Mucosa of rectum (tissue), 2 donors: ENCODE measurements around the gene TELO2.

Source experiments
- H3K27ac ChIP-seq, 2 donors: one replicate each; pipeline ENCODE4 v1.7.0; 2013; ENCODE audit warnings: inconsistent platforms in 2 of 2, low read depth in 2 of 2, low read length in 2 of 2
- H3K27me3 ChIP-seq, 2 donors: one replicate each; pipeline ENCODE4 v1.7.0; 2013; ENCODE audit warnings: low read length in 2 of 2; ENCODE audit not compliant: control insufficient read depth in 2 of 2, insufficient read depth in 2 of 2
- H3K36me3 ChIP-seq, 2 donors: one replicate each; pipeline ENCODE4 v1.7.0; 2013; ENCODE audit warnings: low read length in 2 of 2; ENCODE audit not compliant: control insufficient read depth in 2 of 2, insufficient read depth in 2 of 2
- H3K4me1 ChIP-seq, 2 donors: one replicate each; pipeline ENCODE4 v1.7.0; 2013; ENCODE audit warnings: low read length in 2 of 2, mild to moderate bottlenecking in 1 of 2; ENCODE audit not compliant: control insufficient read depth in 2 of 2, insufficient read depth in 2 of 2
- H3K4me3 ChIP-seq, 2 donors: one replicate each; pipeline ENCODE4 v1.7.0; 2013; ENCODE audit warnings: low read length in 2 of 2
- H3K9ac ChIP-seq, 2 donors: one replicate each; pipeline ENCODE4 v1.7.0; 2013; ENCODE audit warnings: low read length in 2 of 2, low read depth in 1 of 2, mild to moderate bottlenecking in 1 of 2
- H3K9me3 ChIP-seq, 2 donors: one replicate each; pipeline ENCODE4 v1.7.0; 2013; ENCODE audit warnings: low read length in 2 of 2; ENCODE audit not compliant: control insufficient read depth in 2 of 2
- donor health status: healthy.
- donor health status: Normal muscosa, but diverticular disease.

Gene TELO2

GRCh38 chr16:1535391-1536291 is 42.5 kb downstream of the TELO2 start:
- Histone ChIP-seq H3K36me3 (peaks cover 9 to 20% of the 10 kb centered on the region in 2 donors), H3K4me1 (peaks cover 10 to 18% of the 10 kb centered on the region in 2 donors), H3K27ac (peak overlapping the region; percentile 14 to 17), H3K4me3 (peak overlapping the region; percentile 62 to 64), H3K27me3 (no peaks in the 10 kb centered on the region), H3K9me3 (no peaks in the 10 kb centered on the region), H3K9ac (peak overlapping the region; percentile 53 to 70)

- Histone ChIP-seq H3K36me3 (peaks cover 9 to 22% of the 10 kb centered on the region in 2 donors), H3K9ac (no peak overlapping the region), H3K27me3 (no peaks in the 10 kb centered on the region), H3K4me3 (peak overlapping the region in 1 of 2 donors; percentile 64), H3K27ac (no peak overlapping the region), H3K9me3 (no peaks in the 10 kb centered on the region), H3K4me1 (peaks cover 5 to 16% of the 10 kb centered on the region in 2 donors)
Observed at GRCh38 chr16:1536601-1537000, 43.4 kb downstream of the TELO2 start.

DNA sequence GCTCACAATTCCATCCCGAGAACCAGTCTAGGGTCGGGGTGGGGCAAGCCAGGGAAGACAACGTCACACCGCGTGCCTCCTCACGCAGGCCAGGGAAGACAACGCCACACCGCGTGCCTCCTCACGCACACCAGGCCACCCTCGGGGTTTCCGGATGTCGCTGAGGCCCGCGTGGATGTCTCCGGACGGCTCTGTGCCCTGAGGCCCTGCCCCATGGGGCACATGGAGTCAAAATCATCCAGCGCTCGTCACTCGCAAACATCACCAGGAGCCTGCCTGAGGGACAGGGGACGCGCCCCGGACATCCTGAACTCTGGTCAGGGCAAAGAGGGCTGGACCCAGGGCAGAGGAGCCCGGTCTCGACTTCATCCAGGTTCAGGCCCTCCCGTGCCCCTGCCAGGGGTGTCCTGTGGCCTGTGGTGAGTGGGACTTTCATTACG is 44.0 kb downstream of the TELO2 start:
- Histone ChIP-seq H3K9me3 (no peaks in the 10 kb centered on the region), H3K36me3 (peaks cover 9 to 24% of the 10 kb centered on the region in 2 donors), H3K27me3 (no peaks in the 10 kb centered on the region), H3K4me1 (peaks cover 5 to 14% of the 10 kb centered on the region in 2 donors), H3K4me3 (no peak overlapping the region), H3K9ac (no peak overlapping the region), H3K27ac (no peak overlapping the region)

DNA sequence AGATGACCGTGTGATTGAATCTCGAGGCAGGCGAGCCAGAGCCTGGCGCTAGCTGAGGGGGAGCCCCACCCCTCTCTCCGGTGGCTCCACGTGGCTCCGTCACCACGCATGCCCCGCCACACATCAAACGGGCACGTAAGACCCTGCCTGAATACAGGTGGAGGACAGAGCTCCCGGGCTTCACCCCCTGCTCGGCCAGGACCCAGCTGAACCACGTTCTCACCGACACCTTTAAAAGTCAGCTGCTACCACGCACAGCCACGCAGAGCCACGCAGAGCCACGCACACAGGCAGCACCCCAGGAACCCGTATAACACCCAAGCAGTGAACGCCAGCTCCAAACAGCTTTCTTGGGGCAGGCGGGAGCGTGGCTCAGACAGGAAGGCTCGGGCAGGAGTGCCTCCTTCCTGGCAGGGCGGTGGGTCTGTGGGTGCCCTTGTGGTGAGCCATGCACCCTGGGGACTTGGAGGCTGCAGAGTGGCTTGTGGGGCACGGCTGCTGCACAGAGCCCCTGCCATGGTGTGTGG is 44.7 kb downstream of the TELO2 start:
- peaks cover 9 to 27% of the 10 kb centered on the region in 2 donors for H3K36me3 ChIP-seq

DNA sequence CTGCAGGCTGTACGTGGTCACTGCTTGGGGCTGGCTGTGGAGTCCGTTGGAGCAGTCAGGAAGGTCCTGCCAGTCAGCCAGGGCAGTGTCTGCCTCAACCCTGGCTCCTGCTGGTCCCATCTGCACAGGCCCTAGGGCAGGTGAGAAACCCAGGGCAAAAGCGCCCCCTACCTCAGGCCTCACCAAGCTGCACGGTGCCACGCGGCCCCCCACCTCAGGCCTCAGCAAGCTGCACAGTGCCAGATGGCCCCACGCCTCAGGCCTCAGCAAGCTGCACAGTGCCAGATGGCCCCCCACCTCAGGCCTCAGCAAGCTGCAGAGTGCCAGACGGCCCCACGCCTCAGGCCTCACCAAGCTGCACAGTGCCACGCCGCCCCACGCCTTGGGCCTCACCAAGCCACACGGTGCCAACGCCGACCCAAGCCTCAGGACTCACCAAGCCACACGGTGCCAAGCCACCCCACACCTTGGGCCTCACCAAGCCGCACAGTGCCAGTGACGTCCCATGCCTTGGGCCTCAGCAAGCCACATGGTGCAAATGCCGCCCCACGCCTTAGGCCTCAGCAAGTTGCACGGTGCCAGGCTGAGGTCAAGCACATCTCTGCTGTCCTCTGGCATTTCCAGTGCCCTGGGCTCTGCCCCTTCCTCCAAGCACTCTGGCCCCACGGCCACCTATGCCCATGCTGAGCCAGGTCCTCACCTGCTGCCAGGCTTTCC is 45.8 kb downstream of the TELO2 start:
- Histone ChIP-seq H3K4me1 (peaks cover 3 to 15% of the 10 kb centered on the region in 2 donors), H3K27me3 (no peaks in the 10 kb centered on the region), H3K4me3 (no peak overlapping the region), H3K36me3 (peaks cover 9 to 27% of the 10 kb centered on the region in 2 donors), H3K9me3 (no peaks in the 10 kb centered on the region), H3K27ac (no peak overlapping the region), H3K9ac (no peak overlapping the region)

More for the DNA sequence above, 44.7 kb downstream of the TELO2 start:
- H3K4me1 ChIP-seq = peaks cover 5 to 17% of the 10 kb centered on the region in 2 donors
- H3K9ac ChIP-seq = no peak overlapping the region
- no peak overlapping the region for H3K27ac ChIP-seq
- no peaks in the 10 kb centered on the region for H3K9me3 ChIP-seq
- no peak overlapping the region for H3K4me3 ChIP-seq
- H3K27me3 ChIP-seq = no peaks in the 10 kb centered on the region

DNA sequence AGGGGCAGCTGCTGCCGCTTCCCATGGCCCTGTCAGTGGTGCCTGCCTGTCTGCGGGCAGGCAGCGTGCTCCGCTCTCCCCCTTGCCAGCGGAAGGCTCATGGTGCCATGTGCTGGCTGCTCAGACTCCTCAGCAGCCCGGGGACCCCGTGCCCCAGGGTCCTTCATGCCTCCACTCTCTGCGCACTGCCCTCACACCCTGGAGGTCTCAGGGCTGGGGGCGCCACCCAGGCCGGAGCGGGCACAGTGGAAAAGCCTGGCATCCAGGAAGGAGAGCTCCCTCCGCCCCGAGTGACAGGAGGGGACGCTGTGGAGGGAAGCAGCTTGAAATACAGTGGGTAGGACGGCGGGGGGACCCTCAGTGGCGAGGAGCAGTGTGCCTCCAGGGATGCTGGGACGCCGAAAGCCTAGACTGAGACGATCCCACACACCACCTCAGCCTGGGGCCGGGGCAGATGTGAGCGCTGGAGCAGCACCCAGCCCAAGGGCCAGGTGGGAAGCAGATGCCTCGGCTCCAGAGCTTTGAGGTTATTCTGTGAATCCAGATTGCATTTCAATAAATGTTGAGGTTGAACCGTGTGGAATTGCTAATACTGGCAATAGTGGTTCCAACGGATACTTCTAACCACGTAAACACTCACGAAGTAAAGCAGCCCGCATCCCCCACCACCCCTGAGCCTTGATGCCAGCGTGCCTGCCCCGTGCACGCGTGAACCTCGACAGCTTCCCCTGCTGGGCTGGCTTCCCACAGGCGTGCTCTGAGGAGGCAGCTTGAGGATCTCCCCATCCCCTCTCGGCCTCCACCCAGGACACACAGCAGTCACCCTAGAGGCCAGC is 46.8 kb downstream of the TELO2 start:
- Histone ChIP-seq H3K27ac (no peak overlapping the region), H3K27me3 (no peaks in the 10 kb centered on the region), H3K9me3 (no peaks in the 10 kb centered on the region), H3K9ac (no peak overlapping the region), H3K4me3 (no peak overlapping the region), H3K36me3 (peaks cover 9 to 27% of the 10 kb centered on the region in 2 donors), H3K4me1 (peaks cover 3 to 15% of the 10 kb centered on the region in 2 donors)

GRCh38 chr16:1540556-1540855 is 47.3 kb downstream of the TELO2 start:
- no peak overlapping the region for H3K4me3 ChIP-seq
- peaks cover 5 to 19% of the 10 kb centered on the region in 2 donors for H3K4me1 ChIP-seq
- H3K36me3 ChIP-seq = peaks cover 9 to 27% of the 10 kb centered on the region in 2 donors

GRCh38 chr16:1541293-1542165 is 48.4 kb downstream of the TELO2 start:
- no peak overlapping the region for H3K27ac ChIP-seq
- H3K9me3 ChIP-seq = no peaks in the 10 kb centered on the region
- H3K9ac ChIP-seq = no peak overlapping the region
- no peak overlapping the region for H3K4me3 ChIP-seq
- no peaks in the 10 kb centered on the region for H3K27me3 ChIP-seq
- peaks cover 12 to 26% of the 10 kb centered on the region in 2 donors for H3K4me1 ChIP-seq
- H3K36me3 ChIP-seq = peaks cover 9 to 25% of the 10 kb centered on the region in 2 donors

More at GRCh38 chr16:1540556-1540855, 47.3 kb downstream of the TELO2 start:
- Histone ChIP-seq H3K27me3 (no peaks in the 10 kb centered on the region), H3K9me3 (no peaks in the 10 kb centered on the region), H3K27ac (no peak overlapping the region), H3K9ac (no peak overlapping the region)

DNA sequence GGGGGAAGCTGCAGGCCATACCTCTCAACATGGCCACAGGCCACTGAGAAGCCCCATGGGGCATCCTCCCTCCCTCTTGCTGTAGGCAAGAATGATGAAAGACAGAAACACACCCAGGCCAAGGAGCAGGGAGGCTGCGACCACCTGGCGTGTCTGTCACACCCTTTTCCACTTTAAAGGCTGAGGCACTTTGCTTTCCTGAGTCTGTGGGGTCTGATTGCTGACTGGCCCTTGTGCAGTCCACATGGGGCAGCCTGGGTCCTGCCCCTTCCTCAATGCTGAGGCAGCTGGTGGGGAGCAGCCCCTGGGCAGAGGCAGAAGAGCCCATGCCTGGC is 49.0 kb downstream of the TELO2 start:
- H3K4me1 ChIP-seq = peaks cover 12 to 24% of the 10 kb centered on the region in 2 donors
- H3K27ac ChIP-seq = no peak overlapping the region
- no peak overlapping the region for H3K4me3 ChIP-seq
- no peaks in the 10 kb centered on the region for H3K27me3 ChIP-seq
- H3K36me3 ChIP-seq = peaks cover 9 to 19% of the 10 kb centered on the region in 2 donors
- no peaks in the 10 kb centered on the region for H3K9me3 ChIP-seq
- no peak overlapping the region for H3K9ac ChIP-seq
